Activated T-cell treated with anti-CD3 and anti-CD28 coated beads, Interleukin-2, amount 50 U/mL, for 72 hours (primary cell): ENCODE measurements around the gene FLAD1. TPM values are rescaled to one million over a fixed set of nuclear protein-coding genes. Genes with fewer than 3 reads are reported as not detected.
"Not testable (repeated sequence)": the region's sequence is repeated elsewhere in the genome, so short reads cannot be mapped to it uniquely, and the experiment has no call there.

Experiments
- ATAC-seq, 2 donors: fragments of 150-1000 bp; cut with Tn5 transposase; replicated peaks in 1 of 2; 2 replicates each; pipeline ENCODE4 v1.10.0; 2021; ENCODE audit warnings: moderate library complexity in 2 of 2, mild to moderate bottlenecking in 1 of 2
- DNase-seq, 2 donors: peaks; one replicate each; pipeline ENCODE4 v3.0.0; 2021 to 2022; ENCODE audit warnings: mixed read lengths in 1 of 2
- H3K27ac Mint-ChIP-seq: one replicate; pipeline ENCODE4 v1.8.0; 2022; ENCODE audit warnings: mild to moderate bottlenecking, moderate library complexity, mixed read lengths
- H3K27me3 Mint-ChIP-seq: one replicate; pipeline ENCODE4 v1.8.0; 2022; ENCODE audit warnings: low read depth, mixed read lengths
- H3K36me3 Mint-ChIP-seq, 2 donors: one replicate each; pipeline ENCODE4 v1.8.0; 2022; ENCODE audit warnings: mixed read lengths in 2 of 2, mild to moderate bottlenecking in 1 of 2; ENCODE audit not compliant: insufficient read depth in 2 of 2
- H3K4me1 Mint-ChIP-seq: one replicate; pipeline ENCODE4 v1.8.0; 2022; ENCODE audit warnings: low read depth, mixed read lengths
- H3K4me3 Mint-ChIP-seq, 2 donors: one replicate each; pipeline ENCODE4 v1.8.0; 2022; ENCODE audit warnings: mild to moderate bottlenecking in 2 of 2, mixed read lengths in 2 of 2, moderate library complexity in 2 of 2
- H3K9me3 Mint-ChIP-seq, 2 donors: one replicate each; pipeline ENCODE4 v1.8.0; 2022; ENCODE audit warnings: mixed read lengths in 2 of 2
- total RNA-seq, 2 donors: library from RNA; stranded (reverse); gene quantifications; one replicate each; pipeline ENCODE4 v1.2.3, GENCODE V29; 2022

FLAD1 gene
- total RNA-seq, 2 donors from 2014 or later: 45.5 to 55.1 TPM

DNA sequence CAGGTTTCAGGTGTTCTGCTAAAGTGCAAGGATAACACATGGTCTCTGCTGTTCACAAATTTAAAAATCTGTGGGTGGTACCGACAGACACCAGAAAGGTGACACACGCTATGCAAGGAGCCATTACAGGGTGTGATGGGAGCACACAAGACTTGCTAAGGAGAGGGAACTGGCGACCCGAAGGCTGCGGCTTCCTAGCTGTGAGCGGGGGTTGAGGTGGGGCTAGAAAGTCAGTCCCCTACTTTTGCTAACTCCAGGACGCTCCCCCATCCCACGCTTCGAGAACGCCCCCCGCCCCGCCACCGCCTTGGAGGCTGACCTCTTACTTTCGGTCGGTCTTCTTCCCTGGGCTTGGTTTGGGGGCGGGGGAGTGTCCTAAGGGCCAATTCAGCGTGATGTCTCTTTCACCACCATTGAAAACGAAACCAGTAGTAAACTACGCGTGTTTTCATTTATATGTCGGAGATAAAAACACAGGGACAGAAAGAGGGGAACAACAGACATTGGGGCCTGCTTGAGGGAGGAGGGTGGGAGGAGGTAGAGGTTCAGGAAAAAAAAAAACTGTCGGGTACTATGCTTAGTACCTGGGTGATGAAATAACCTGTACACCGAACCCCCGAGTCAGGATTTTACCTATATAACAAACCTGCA, 7.6 kb upstream of the FLAD1 start:
- Mint-ChIP-seq H3K4me1 (peaks cover 27% of the 10 kb centered on the region), H3K9me3 (no peaks in the 10 kb centered on the region), H3K27ac (no peak overlapping the region), H3K27me3 (no peaks in the 10 kb centered on the region), H3K36me3 (peaks cover 7 to 8% of the 10 kb centered on the region in 2 donors), H3K4me3 (no peak overlapping the region)
- peak in 1 of 2 donors; percentile 8 for ATAC-seq
- DNase-seq: peak; percentile 65 to 70

DNA sequence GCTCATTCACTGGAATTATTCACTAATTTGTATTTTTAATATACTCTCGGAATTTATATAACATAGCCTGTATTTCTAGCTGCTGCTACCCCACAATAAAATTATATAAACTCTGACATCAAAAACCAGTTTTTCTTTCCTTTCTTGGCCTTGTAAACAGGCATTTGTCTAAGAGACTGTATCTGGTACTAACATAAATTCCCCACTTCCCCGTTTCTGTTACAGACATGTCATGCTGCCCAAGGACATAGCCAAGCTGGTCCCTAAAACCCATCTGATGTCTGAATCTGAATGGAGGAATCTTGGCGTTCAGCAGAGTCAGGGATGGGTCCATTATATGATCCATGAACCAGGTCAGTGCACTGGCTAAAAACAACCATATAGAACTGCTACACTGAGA, 5.4 kb upstream of the FLAD1 start:
- not testable (repeated sequence) for H3K4me1 Mint-ChIP-seq, DNase-seq, H3K27me3 Mint-ChIP-seq, ATAC-seq, H3K36me3 Mint-ChIP-seq, H3K9me3 Mint-ChIP-seq
- peak overlapping the region; percentile 55 for H3K27ac Mint-ChIP-seq
- peak overlapping the region in 1 of 2 donors; percentile 37 for H3K4me3 Mint-ChIP-seq

DNA sequence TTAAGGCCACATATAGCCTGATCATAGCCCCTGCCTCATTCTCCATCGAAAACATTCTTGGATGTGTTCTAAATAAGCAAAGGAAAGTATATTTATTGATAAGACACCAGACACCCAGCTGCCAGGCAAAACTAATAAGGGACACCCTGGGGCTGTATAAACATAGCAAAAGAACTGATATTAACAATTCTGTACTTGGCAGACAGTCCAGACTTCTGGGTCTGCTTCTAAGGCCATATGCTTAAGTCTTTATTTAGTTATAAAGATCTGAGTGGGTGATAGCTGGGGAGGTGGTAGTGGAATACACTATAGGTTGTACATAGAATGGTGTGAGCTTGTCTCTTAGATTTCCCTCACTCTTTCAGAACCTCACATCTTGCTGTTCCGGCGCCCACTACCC, 4.8 kb upstream of the FLAD1 start:
- DNase-seq (no peak), ATAC-seq (no peak)
- Mint-ChIP-seq H3K4me3 (no peak overlapping the region), H3K36me3 (peaks cover 6 to 9% of the 10 kb centered on the region in 2 donors), H3K27ac (no peak overlapping the region), H3K27me3 (no peaks in the 10 kb centered on the region), H3K4me1 (no peaks in the 10 kb centered on the region), H3K9me3 (no peaks in the 10 kb centered on the region)

- no peak overlapping the region for H3K4me3 Mint-ChIP-seq
- no peaks in the 10 kb centered on the region for H3K9me3 Mint-ChIP-seq
- peaks cover 6 to 9% of the 10 kb centered on the region in 2 donors for H3K36me3 Mint-ChIP-seq
- H3K27me3 Mint-ChIP-seq: no peaks in the 10 kb centered on the region
- DNase-seq: no peak
- no peak overlapping the region for H3K27ac Mint-ChIP-seq
- ATAC-seq: no peak
- peaks cover 10% of the 10 kb centered on the region for H3K4me1 Mint-ChIP-seq
These were observed 803 bp upstream of the FLAD1 start for GRCh38 chr1:154982341-154982740.

GRCh38 chr1:154983776-154984466, 777 bp downstream of the FLAD1 start:
- Mint-ChIP-seq H3K27me3 (no peaks in the 10 kb centered on the region), H3K4me3 (no peak overlapping the region), H3K27ac (peak overlapping the region; percentile 88), H3K36me3 (peaks cover 4 to 10% of the 10 kb centered on the region in 2 donors), H3K9me3 (no peaks in the 10 kb centered on the region), H3K4me1 (peaks cover 22% of the 10 kb centered on the region)
- ATAC-seq (no peak), DNase-seq (no peak)

GRCh38 chr1:154986736-154987135, 3.6 kb downstream of the FLAD1 start:
- H3K4me3 Mint-ChIP-seq, DNase-seq, ATAC-seq, H3K27ac Mint-ChIP-seq, H3K36me3 Mint-ChIP-seq, H3K27me3 Mint-ChIP-seq, H3K9me3 Mint-ChIP-seq: not testable (repeated sequence)
- peaks cover 32% of the 10 kb centered on the region for H3K4me1 Mint-ChIP-seq

DNA sequence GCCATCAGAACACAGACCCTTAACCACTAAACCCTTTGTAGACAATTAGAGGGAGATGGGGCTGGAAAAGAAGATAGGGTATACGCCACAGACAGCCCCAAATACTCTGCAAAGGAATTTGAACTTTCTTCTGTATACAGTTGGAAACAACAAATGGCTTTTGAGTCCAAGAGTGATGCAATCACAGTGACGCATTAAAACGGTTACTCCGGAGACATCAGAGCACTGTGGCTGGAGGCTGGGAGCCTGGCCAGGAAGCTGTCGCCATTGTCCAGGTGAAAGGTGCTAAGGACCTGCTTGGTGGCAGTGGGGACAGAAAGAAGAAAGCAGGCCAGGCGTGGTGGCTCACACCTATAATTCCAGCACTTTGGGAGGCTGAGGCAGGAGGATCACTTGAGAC, 4.2 kb downstream of the FLAD1 start:
- Mint-ChIP-seq H3K27ac (no peak overlapping the region), H3K4me1 (peaks cover 32% of the 10 kb centered on the region), H3K9me3 (no peaks in the 10 kb centered on the region), H3K36me3 (peaks cover 2 to 6% of the 10 kb centered on the region in 2 donors), H3K27me3 (no peaks in the 10 kb centered on the region), H3K4me3 (no peak overlapping the region)
- DNase-seq (no peak), ATAC-seq (no peak)

- H3K27ac Mint-ChIP-seq: no peak overlapping the region
- no peaks in the 10 kb centered on the region for H3K9me3 Mint-ChIP-seq
These were observed 5.2 kb downstream of the FLAD1 start for GRCh38 chr1:154988058-154988954.

DNA sequence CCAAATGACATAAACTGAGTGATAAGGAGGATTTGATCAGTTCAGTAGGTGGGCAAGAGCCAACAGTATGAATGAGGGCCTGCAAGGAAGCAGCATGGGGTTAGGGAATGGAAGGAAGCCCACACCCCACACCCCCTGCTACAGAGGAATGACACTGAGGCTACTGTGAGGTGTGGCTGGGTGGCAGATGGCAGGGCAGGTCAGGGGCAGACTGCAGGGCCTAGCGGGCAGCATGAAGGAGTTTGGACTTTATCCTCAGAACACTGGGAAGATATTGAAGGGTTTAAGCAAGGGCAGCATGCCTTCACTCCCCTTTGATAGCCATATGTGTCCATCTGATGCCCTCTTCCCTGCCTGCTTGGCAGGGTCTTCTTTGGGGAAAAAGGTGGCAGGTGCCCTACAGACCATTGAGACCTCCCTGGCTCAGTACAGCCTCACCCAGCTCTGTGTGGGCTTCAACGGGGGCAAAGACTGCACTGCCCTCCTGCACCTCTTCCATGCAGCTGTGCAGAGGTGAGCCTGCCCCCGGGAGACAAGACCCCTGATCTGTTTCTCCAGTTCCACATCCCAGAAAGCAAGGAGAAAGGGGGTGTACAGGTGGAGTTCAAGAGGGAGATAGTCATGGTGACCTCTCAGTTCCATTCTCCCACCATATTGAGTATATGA, 6.2 kb downstream of the FLAD1 start:
- ATAC-seq (no peak), DNase-seq (no peak)
- no peak overlapping the region for H3K27ac Mint-ChIP-seq
- H3K9me3 Mint-ChIP-seq: no peaks in the 10 kb centered on the region
- peaks cover 2 to 6% of the 10 kb centered on the region in 2 donors for H3K36me3 Mint-ChIP-seq
- H3K4me3 Mint-ChIP-seq: no peak overlapping the region
- peaks cover 28% of the 10 kb centered on the region for H3K4me1 Mint-ChIP-seq
- no peaks in the 10 kb centered on the region for H3K27me3 Mint-ChIP-seq

More at GRCh38 chr1:154988058-154988954, 5.2 kb downstream of the FLAD1 start:
- no peak for ATAC-seq
- DNase-seq: no peak
- Mint-ChIP-seq H3K36me3 (peaks cover 2 to 6% of the 10 kb centered on the region in 2 donors), H3K4me1 (peaks cover 32% of the 10 kb centered on the region), H3K4me3 (no peak overlapping the region), H3K27me3 (no peaks in the 10 kb centered on the region)

DNA sequence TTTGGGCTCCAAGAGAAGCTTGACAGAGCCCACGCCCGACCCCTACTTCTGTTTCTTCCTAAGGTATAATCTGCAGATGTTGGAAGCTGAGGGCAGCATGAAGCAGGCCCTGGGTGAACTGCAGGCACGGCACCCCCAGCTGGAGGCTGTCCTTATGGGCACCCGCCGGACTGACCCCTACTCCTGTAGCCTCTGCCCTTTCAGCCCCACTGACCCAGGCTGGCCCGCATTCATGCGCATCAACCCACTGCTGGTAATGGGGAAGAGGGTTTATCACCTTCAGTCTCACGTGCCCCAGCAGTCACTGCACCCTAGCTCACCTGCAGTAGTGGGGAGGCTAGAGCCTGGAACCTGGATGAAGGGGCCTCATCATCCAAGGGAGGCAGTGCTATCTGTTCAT, 7.1 kb downstream of the FLAD1 start:
- ATAC-seq (no peak), DNase-seq (no peak)
- H3K4me3 Mint-ChIP-seq: no peak overlapping the region
- H3K9me3 Mint-ChIP-seq: no peaks in the 10 kb centered on the region
- H3K36me3 Mint-ChIP-seq: peaks cover 2 to 6% of the 10 kb centered on the region in 2 donors
- H3K27ac Mint-ChIP-seq: no peak overlapping the region
- peaks cover 31% of the 10 kb centered on the region for H3K4me1 Mint-ChIP-seq
- no peaks in the 10 kb centered on the region for H3K27me3 Mint-ChIP-seq

GRCh38 chr1:154992721-154993571, 9.8 kb downstream of the FLAD1 start:
- no peak overlapping the region for H3K4me3 Mint-ChIP-seq
- no peak overlapping the region for H3K27ac Mint-ChIP-seq
- H3K9me3 Mint-ChIP-seq: no peaks in the 10 kb centered on the region
- no peak for ATAC-seq
- H3K4me1 Mint-ChIP-seq: peaks cover 37% of the 10 kb centered on the region
- H3K36me3 Mint-ChIP-seq: peaks cover 2 to 6% of the 10 kb centered on the region in 2 donors
- H3K27me3 Mint-ChIP-seq: no peaks in the 10 kb centered on the region
- no peak for DNase-seq
